Right lobe of liver (tissue), 6 donors: ENCODE measurements around the gene TTC28. TPM values are rescaled to one million over a fixed set of nuclear protein-coding genes. Genes with fewer than 3 reads are reported as not detected.
"Not testable (repeated sequence)": the region's sequence is repeated elsewhere in the genome, so short reads cannot be mapped to it uniquely, and the experiment has no call there.

ENCODE experiments used
- ATAC-seq, 4 donors: fragments of 200-7000 bp; cut with Tn5 transposase; one replicate each; pipeline ENCODE4 v1.9.1; 2020; ENCODE audit warnings: mild to moderate bottlenecking in 4 of 4, moderate library complexity in 4 of 4
- DNase-seq, 3 donors: peaks; one replicate each; pipeline ENCODE4 v3.0.0-alpha.2; 2020
- H3K27ac ChIP-seq, 3 donors: fragments of 200-600 bp; one replicate each; pipeline ENCODE4 v1.8.0; 2022
- H3K27me3 ChIP-seq, 2 donors: fragments of 200-600 bp; one replicate each; pipeline ENCODE4 v1.8.0; 2022
- H3K36me3 ChIP-seq, 4 donors: fragments of 200-600 bp; sonication (generic) in 1 of 4; one replicate each; pipeline versions ENCODE4 v1.5.1 to v1.8.0; 2017 to 2022; ENCODE audit warnings: control low read depth in 1 of 4
- H3K4me1 ChIP-seq, 4 donors: fragments of 200-600 bp; sonication (generic) in 1 of 4; one replicate each; pipeline versions ENCODE4 v1.5.1 to v1.8.0; 2017 to 2022; ENCODE audit warnings: control low read depth in 1 of 4
- H3K4me3 ChIP-seq, 3 donors: fragments of 200-600 bp; one replicate each; pipeline ENCODE4 v1.8.0; 2022
- H3K9me3 ChIP-seq, 4 donors: fragments of 200-600 bp; sonication (generic) in 1 of 4; one replicate each; pipeline versions ENCODE4 v1.5.1 to v1.8.0; 2017 to 2022; ENCODE audit warnings: control low read depth in 1 of 4
- POLR2A ChIP-seq: fragments of 450-650 bp; IDR thresholded peaks from one replicate; pipeline ENCODE4 v1.6.1; 2017; ENCODE audit warnings: antibody characterized with exemption, mild to moderate bottlenecking
- WGBS: methylation state at CpG from one replicate; pipeline ENCODE4 v1.1.6; 2018; ENCODE audit warnings: low coverage, low lambda C conversion rate; ENCODE audit not compliant: insufficient coverage; ENCODE audit errors: missing lambda C conversion rate; 5-methylcytosine and 5-hydroxymethylcytosine counted together
- intact Hi-C, 2 donors: fragments of 100-400 bp; cut with DNase I; formaldehyde crosslinking; loops; one replicate each; pipeline versions ENCODE4 v1.11.2 to v1.14.1; 2022
- total RNA-seq, 6 experiments: library from RNA; depleted of rRNA in 2 of 6; stranded (reverse); fragments of >200 nt in 2 of 6; fragmentation: NEBNext Ultra II Directional in 3 of 6; extraction: Animal tissue kit (Norgen Biotek cat#: 25700) in 3 of 6; gene quantifications; one replicate each; pipeline versions ENCODE4 v1.1.0 to v1.2.4, GENCODE V29; 2016 to 2023
- TF ChIP-seq, protein P1 (sequence below), 4 donors: fragments of 200-600 bp in 3 of 4; fragments of 450-650 bp in 1 of 4; IDR thresholded peaks; one replicate each; pipeline versions ENCODE4 v1.5.1 to v1.8.0; 2016 to 2022; ENCODE audit warnings: antibody characterized with exemption in 4 of 4, mild to moderate bottlenecking in 2 of 4
- donor health status: DM: no; HTN: yes; CAD: no.
- donor health status: DM: no; HTN: no; CAD: no.
- donor health status: DM: no; HTN: no; CAD: no.
- donor health status: DM: no; HTN: yes; CAD: no.
- donor health status: DM: no; HTN: yes; CAD: no.

TTC28 gene
- total RNA-seq, 6 experiments from 2014 or later: 9.4 to 38.3 (median 15.0) TPM

DNA sequence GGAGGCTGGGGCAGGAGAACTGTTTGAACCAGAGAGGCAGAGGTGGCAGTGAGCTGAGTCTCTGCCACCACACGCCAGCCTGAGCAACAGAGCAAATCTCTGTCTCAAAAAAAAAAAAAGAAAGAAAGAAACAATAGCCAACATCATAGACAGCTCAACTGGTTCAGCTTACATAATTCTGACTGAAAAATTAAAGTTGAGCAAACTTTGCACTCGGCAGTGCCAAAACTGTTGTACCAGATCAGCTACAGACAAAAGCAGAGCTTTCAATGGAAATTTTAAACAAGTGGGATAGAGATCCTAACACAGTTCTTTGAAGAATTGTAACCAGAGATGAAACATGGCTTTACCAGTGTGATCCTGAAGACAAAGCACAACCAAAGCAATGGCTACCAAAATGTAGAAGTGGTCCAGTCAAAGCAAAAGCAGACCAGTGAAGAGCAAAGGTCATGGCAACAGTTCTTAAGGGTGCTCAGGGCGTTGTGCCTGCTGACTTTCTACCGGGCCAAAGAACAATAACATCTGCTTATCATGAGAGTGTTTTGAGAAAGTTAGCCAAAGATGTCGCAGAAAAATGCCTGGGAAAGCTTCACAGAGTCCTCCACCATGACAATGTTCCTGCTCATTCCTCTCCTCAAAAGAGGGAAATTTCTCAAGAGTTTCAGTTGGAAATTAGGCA is 59.3 kb downstream of the TTC28 start:
- 92% methylated on average over 5 of the region's 5 CpGs for WGBS
- ATAC-seq: no peak
- Histone ChIP-seq H3K9me3 (no peaks in the 10 kb centered on the region), H3K27me3 (no peaks in the 10 kb centered on the region), H3K27ac (no peak overlapping the region), H3K4me3 (no peak overlapping the region), H3K4me1 (no peaks in the 10 kb centered on the region), H3K36me3 (no peaks in the 10 kb centered on the region)
- intact Hi-C loops: no loop called here
- TF ChIP-seq, protein P1, sequence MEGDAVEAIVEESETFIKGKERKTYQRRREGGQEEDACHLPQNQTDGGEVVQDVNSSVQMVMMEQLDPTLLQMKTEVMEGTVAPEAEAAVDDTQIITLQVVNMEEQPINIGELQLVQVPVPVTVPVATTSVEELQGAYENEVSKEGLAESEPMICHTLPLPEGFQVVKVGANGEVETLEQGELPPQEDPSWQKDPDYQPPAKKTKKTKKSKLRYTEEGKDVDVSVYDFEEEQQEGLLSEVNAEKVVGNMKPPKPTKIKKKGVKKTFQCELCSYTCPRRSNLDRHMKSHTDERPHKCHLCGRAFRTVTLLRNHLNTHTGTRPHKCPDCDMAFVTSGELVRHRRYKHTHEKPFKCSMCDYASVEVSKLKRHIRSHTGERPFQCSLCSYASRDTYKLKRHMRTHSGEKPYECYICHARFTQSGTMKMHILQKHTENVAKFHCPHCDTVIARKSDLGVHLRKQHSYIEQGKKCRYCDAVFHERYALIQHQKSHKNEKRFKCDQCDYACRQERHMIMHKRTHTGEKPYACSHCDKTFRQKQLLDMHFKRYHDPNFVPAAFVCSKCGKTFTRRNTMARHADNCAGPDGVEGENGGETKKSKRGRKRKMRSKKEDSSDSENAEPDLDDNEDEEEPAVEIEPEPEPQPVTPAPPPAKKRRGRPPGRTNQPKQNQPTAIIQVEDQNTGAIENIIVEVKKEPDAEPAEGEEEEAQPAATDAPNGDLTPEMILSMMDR (IDR thresholded peaks at IDR 0.05): no peak
- no peak for TF ChIP-seq POLR2A
- DNase-seq: no peak

DNA sequence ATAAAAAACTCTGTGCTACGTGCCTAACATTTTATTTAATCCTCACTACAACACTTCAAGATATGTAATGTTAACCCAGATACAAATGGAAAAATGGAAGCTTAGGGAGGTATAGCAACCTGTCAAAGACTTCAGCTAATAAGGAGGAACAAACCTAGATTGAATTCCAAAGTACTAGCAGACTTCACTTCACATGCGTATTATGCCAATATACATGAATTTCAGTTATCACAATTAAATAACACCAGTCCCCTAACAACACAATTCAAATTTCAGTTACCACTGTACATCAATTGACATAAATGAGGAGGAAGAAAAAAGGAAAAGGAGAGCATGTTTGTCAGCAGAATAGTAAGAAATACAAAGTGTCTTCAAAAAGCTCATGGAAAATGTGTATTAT is 60.4 kb downstream of the TTC28 start:
- no peaks in the 10 kb centered on the region for H3K27me3 ChIP-seq
- H3K9me3 ChIP-seq: no peaks in the 10 kb centered on the region
- TF ChIP-seq POLR2A: no peak
- TF ChIP-seq, protein P1 (IDR thresholded peaks at IDR 0.05): no peak
- no peak overlapping the region for H3K4me3 ChIP-seq
- H3K4me1 ChIP-seq: no peaks in the 10 kb centered on the region
- ATAC-seq (no peak), DNase-seq (no peak)
- no peak overlapping the region for H3K27ac ChIP-seq
- intact Hi-C loops: no loop called here
- WGBS: 100% methylated on average over 2 of the region's 2 CpGs
- no peaks in the 10 kb centered on the region for H3K36me3 ChIP-seq

DNA sequence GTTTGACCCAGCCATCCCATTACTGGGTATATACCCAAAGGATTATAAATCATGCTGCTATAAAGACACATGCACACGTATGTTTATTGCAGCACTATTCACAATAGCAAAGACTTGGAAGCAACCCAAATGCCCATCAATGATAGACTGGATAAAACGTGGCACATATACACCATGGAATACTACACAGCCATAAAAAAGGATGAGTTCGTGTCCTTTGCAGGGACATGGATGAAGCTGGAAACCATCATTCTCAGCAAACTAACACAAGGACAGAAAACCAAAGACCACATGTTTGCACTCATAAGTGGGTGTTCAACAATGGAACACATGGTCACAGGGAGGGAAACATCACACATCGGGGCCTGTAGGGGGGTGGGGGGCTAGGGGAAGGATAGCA is 64.2 kb downstream of the TTC28 start:
- H3K36me3 ChIP-seq, H3K27ac ChIP-seq, H3K4me3 ChIP-seq, H3K9me3 ChIP-seq, ATAC-seq, H3K27me3 ChIP-seq, DNase-seq, H3K4me1 ChIP-seq, intact Hi-C loops: not testable (repeated sequence)
- 86% methylated on average over 4 of the region's 4 CpGs for WGBS

DNA sequence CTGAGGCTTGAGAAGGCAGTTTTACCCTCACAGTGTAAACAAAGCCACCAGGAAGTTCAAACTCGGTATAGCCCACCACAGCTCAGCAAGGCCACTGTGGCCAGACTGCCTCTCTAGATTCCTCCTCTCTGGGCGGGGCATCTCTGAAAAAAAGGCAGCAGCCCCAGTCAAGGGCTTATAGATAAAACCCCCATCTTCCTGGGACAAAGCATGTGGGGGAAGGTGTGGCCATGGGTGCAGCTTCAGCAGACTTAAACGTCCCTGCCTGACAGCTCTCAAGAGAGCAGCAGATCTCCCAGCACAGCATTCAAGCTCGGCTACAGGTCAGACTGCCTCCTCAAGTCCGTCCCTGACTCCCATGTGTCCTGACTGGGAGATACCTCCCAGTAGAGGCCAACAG is 69.7 kb downstream of the TTC28 start:
- Histone ChIP-seq H3K27ac (no peak overlapping the region), H3K9me3 (no peaks in the 10 kb centered on the region), H3K4me3 (no peak overlapping the region), H3K4me1 (no peaks in the 10 kb centered on the region), H3K27me3 (no peaks in the 10 kb centered on the region), H3K36me3 (no peaks in the 10 kb centered on the region)
- TF ChIP-seq, protein P1 (IDR thresholded peaks at IDR 0.05): no peak
- no peak for TF ChIP-seq POLR2A
- WGBS: 71% methylated on average over 1 of the region's 5 CpGs
- DNase-seq: no peak
- no peak for ATAC-seq
- intact Hi-C loops: loop anchor here (5.0 to 10.0 kb wide), 2 partner anchors 222 to 225 kb away; no protein-coding TSS in a partner anchor

DNA sequence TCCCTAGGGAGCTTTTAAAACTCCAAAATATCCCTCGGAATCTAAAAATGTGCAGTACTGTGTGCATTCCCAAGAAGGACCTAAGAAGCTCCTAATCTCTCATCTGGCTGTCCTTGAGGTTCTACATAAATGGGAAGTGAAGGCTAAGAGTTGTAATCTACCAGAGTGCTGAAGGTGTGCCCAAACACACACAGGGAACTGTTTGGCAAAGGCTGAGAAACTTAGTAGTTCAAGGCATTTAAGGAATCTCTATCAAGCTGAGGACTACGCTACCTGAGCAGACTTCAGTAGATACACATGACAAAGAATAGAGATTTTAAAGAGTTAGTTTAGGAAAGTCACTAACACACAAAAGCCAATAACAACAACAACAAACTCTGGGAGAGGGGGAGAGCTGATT is 71.1 kb downstream of the TTC28 start:
- WGBS: 92% methylated on average over 2 of the region's 2 CpGs
- TF ChIP-seq, protein P1 (IDR thresholded peaks at IDR 0.05): no peak
- TF ChIP-seq POLR2A: no peak
- Histone ChIP-seq H3K27ac (no peak overlapping the region), H3K27me3 (no peaks in the 10 kb centered on the region), H3K4me3 (no peak overlapping the region), H3K36me3 (no peaks in the 10 kb centered on the region), H3K4me1 (no peaks in the 10 kb centered on the region), H3K9me3 (no peaks in the 10 kb centered on the region)
- no peak for ATAC-seq
- intact Hi-C loops: loop anchor here (5.0 to 10.0 kb wide), 2 partner anchors 224 to 226 kb away; no protein-coding TSS in a partner anchor
- DNase-seq: no peak
